BLaER1 (cell line): Measurements from ENCODE around the gene CARD9.

Experiments
- H3K27ac ChIP-seq: shearing (Covaris generic); formaldehyde crosslinking; 2 replicates; pipeline ENCODE4 v1.8.1; 2022
- H3K27me3 ChIP-seq: shearing (Covaris generic); formaldehyde crosslinking; 2 replicates; pipeline ENCODE4 v1.8.1; 2022
- H3K36me3 ChIP-seq: shearing (Covaris generic); formaldehyde crosslinking; 2 replicates; pipeline ENCODE4 v1.8.1; 2022
- H3K4me1 ChIP-seq: shearing (Covaris generic); formaldehyde crosslinking; 2 replicates; pipeline ENCODE4 v1.8.1; 2022
- H3K4me2 ChIP-seq: shearing (Covaris generic); formaldehyde crosslinking; 2 replicates; pipeline ENCODE4 v1.8.1; 2022
- H3K4me3 ChIP-seq: shearing (Covaris generic); formaldehyde crosslinking; 2 replicates; pipeline ENCODE4 v1.8.1; 2022
- H3K9ac ChIP-seq: shearing (Covaris generic); formaldehyde crosslinking; 2 replicates; pipeline ENCODE4 v1.8.1; 2022
- H3K9me3 ChIP-seq: shearing (Covaris generic); formaldehyde crosslinking; 2 replicates; pipeline ENCODE4 v1.8.1; 2022
- H4K20me1 ChIP-seq: shearing (Covaris generic); formaldehyde crosslinking; 2 replicates; pipeline ENCODE4 v1.8.1; 2022
- Cebpa-rat ChIP-seq: shearing (Covaris generic); IDR thresholded peaks from 2 replicates; pipeline ENCODE4 v1.8.1; 2022

The CARD9 gene

GRCh38 chr9:136373300-136374182 is at the start of gene CARD9:
Gene CARD9 (minus strand): TSS chr9:136373669. CDS start chr9:136372078, 1,591 bp downstream.
- Histone ChIP-seq H3K9ac (peak within 1 kb of the TSS; percentile 82), H3K4me2 (peak within 1 kb of the TSS; percentile 97), H3K27ac (peak within 1 kb of the TSS; percentile 94), H3K4me1 (peaks cover 82% of the 10 kb centered on the region), H3K4me3 (peak within 1 kb of the TSS; percentile 61), H3K27me3 (no peaks in the 10 kb centered on the region), H4K20me1 (peaks cover 17% of the 10 kb centered on the region; the same call in 1 of the 2 replicates), H3K9me3 (no peaks in the 10 kb centered on the region), H3K36me3 (peaks cover 46% of the 10 kb centered on the region)
- no peak for TF ChIP-seq Cebpa-rat

- peaks cover 96% of the 10 kb centered on the region for H3K36me3 ChIP-seq
- no peak overlapping the region for H3K4me3 ChIP-seq
- H3K4me1 ChIP-seq, result peaks cover 27% of the 10 kb centered on the region
- no peak overlapping the region for H3K4me2 ChIP-seq
- H3K27ac ChIP-seq, result no peak overlapping the region
- H3K9me3 ChIP-seq, result no peaks in the 10 kb centered on the region
- H3K27me3 ChIP-seq, result no peaks in the 10 kb centered on the region
- H3K9ac ChIP-seq, result no peak overlapping the region
- no peak for TF ChIP-seq Cebpa-rat
- H4K20me1 ChIP-seq, result peaks cover 18% of the 10 kb centered on the region; the same call in 1 of the 2 replicates
These were observed 49.4 kb upstream of the CARD9 start for GRCh38 chr9:136422876-136423275.

- Histone ChIP-seq H4K20me1 (peaks cover 23% of the 10 kb centered on the region), H3K36me3 (peaks cover 96% of the 10 kb centered on the region), H3K4me2 (peak overlapping the region; percentile 83), H3K4me3 (no peak overlapping the region), H3K27me3 (no peaks in the 10 kb centered on the region), H3K27ac (peak overlapping the region; percentile 78), H3K9me3 (no peaks in the 10 kb centered on the region), H3K4me1 (peaks cover 27% of the 10 kb centered on the region), H3K9ac (peak overlapping the region; percentile 49; the same call in 1 of the 2 replicates)
- TF ChIP-seq Cebpa-rat, result no peak
These were observed 48.3 kb upstream of the CARD9 start for GRCh38 chr9:136421791-136422190.

- Histone ChIP-seq H3K27me3 (no peaks in the 10 kb centered on the region), H3K4me3 (no peak overlapping the region), H3K9me3 (no peaks in the 10 kb centered on the region), H3K27ac (no peak overlapping the region), H3K4me2 (no peak overlapping the region), H3K36me3 (peaks cover 96% of the 10 kb centered on the region), H4K20me1 (peaks cover 38% of the 10 kb centered on the region), H3K9ac (no peak overlapping the region), H3K4me1 (peaks cover 27% of the 10 kb centered on the region)
- no peak for TF ChIP-seq Cebpa-rat
These were observed 45.6 kb upstream of the CARD9 start for GRCh38 chr9:136419092-136419420.

GRCh38 chr9:136418182-136419091 is 45.0 kb upstream of the CARD9 start:
- Histone ChIP-seq H3K4me2 (no peak overlapping the region), H3K36me3 (peaks cover 96% of the 10 kb centered on the region), H4K20me1 (peaks cover 44% of the 10 kb centered on the region), H3K27me3 (no peaks in the 10 kb centered on the region), H3K4me3 (no peak overlapping the region), H3K27ac (no peak overlapping the region), H3K9ac (no peak overlapping the region), H3K9me3 (no peaks in the 10 kb centered on the region), H3K4me1 (peaks cover 27% of the 10 kb centered on the region)
- no peak for TF ChIP-seq Cebpa-rat

GRCh38 chr9:136416914-136417313 is 43.4 kb upstream of the CARD9 start:
- H3K9ac ChIP-seq, result no peak overlapping the region
- no peak overlapping the region for H3K4me2 ChIP-seq
- H4K20me1 ChIP-seq, result peaks cover 54% of the 10 kb centered on the region
- H3K4me3 ChIP-seq, result no peak overlapping the region
- H3K27me3 ChIP-seq, result no peaks in the 10 kb centered on the region
- peaks cover 26% of the 10 kb centered on the region for H3K4me1 ChIP-seq
- H3K27ac ChIP-seq, result no peak overlapping the region
- TF ChIP-seq Cebpa-rat, result no peak
- no peaks in the 10 kb centered on the region for H3K9me3 ChIP-seq
- peaks cover 94% of the 10 kb centered on the region for H3K36me3 ChIP-seq

- H3K9me3 ChIP-seq, result no peaks in the 10 kb centered on the region
- H3K9ac ChIP-seq, result no peak overlapping the region
- TF ChIP-seq Cebpa-rat, result no peak
- peaks cover 26% of the 10 kb centered on the region for H3K4me1 ChIP-seq
- H3K27ac ChIP-seq, result no peak overlapping the region
- H3K4me2 ChIP-seq, result no peak overlapping the region
- no peaks in the 10 kb centered on the region for H3K27me3 ChIP-seq
- peaks cover 54% of the 10 kb centered on the region for H4K20me1 ChIP-seq
- H3K36me3 ChIP-seq, result peaks cover 93% of the 10 kb centered on the region
- no peak overlapping the region for H3K4me3 ChIP-seq
These were observed 43.0 kb upstream of the CARD9 start for GRCh38 chr9:136416427-136416826.

GRCh38 chr9:136412962-136413361 is 39.5 kb upstream of the CARD9 start:
- Histone ChIP-seq H3K9ac (no peak overlapping the region), H3K36me3 (peaks cover 63% of the 10 kb centered on the region)
- TF ChIP-seq Cebpa-rat, result no peak

GRCh38 chr9:136411378-136411777 is 37.9 kb upstream of the CARD9 start:
- peaks cover 40% of the 10 kb centered on the region for H3K4me1 ChIP-seq
- H3K4me3 ChIP-seq, result peak overlapping the region; percentile 100
- TF ChIP-seq Cebpa-rat, result no peak
- H3K4me2 ChIP-seq, result peak overlapping the region; percentile 91
- peaks cover 63% of the 10 kb centered on the region for H3K36me3 ChIP-seq
- H3K9ac ChIP-seq, result peak overlapping the region; percentile 97
- peaks cover 55% of the 10 kb centered on the region for H4K20me1 ChIP-seq
- peak overlapping the region; percentile 96 for H3K27ac ChIP-seq
- H3K27me3 ChIP-seq, result no peaks in the 10 kb centered on the region
- H3K9me3 ChIP-seq, result no peaks in the 10 kb centered on the region

More at GRCh38 chr9:136412962-136413361, 39.5 kb upstream of the CARD9 start:
- Histone ChIP-seq H3K27me3 (no peaks in the 10 kb centered on the region), H3K9me3 (no peaks in the 10 kb centered on the region), H4K20me1 (peaks cover 62% of the 10 kb centered on the region), H3K4me1 (peaks cover 34% of the 10 kb centered on the region), H3K27ac (no peak overlapping the region), H3K4me3 (no peak overlapping the region), H3K4me2 (no peak overlapping the region)
